WTC11 (cell line): ENCODE results near the gene RNF19B.

Experiments used
- EMX1 ChIP-seq: fragments of 250-450 bp; sonication (Bioruptor Pico); IDR thresholded peaks from 2 replicates; pipeline ENCODE4 v1.8.0; 2021; ENCODE audit warnings: mild to moderate bottlenecking
- NFE2L1 ChIP-seq: sonication (generic); formaldehyde crosslinking; IDR thresholded peaks from 2 replicates; pipeline ENCODE4 v1.8.1; 2023; ENCODE audit warnings: missing genetic modification reagents
- ZNF317 ChIP-seq: sonication (generic); formaldehyde crosslinking; IDR thresholded peaks from 2 replicates; pipeline ENCODE4 v1.8.1; 2023; ENCODE audit warnings: low read depth, mild to moderate bottlenecking, moderate library complexity, missing genetic modification reagents, borderline replicate concordance
- TF ChIP-seq, protein P1 (sequence below): fragments of 200-600 bp; IDR thresholded peaks from 2 replicates; pipeline ENCODE4 v1.8.0; 2022; ENCODE audit warnings: antibody characterized with exemption
- TF ChIP-seq, protein P2 (sequence below): sonication (generic); formaldehyde crosslinking; IDR thresholded peaks from 2 replicates; pipeline ENCODE4 v1.8.1; 2022; ENCODE audit warnings: mild to moderate bottlenecking, moderate library complexity, missing genetic modification reagents
- TF ChIP-seq, protein P3 (sequence below): fragments of 250-450 bp; sonication (Bioruptor Pico); IDR thresholded peaks from 2 replicates; pipeline ENCODE4 v1.9.0; 2021; ENCODE audit warnings: mild to moderate bottlenecking
- TF ChIP-seq, protein P4 (sequence below): sonication (generic); formaldehyde crosslinking; IDR thresholded peaks from 2 replicates; pipeline ENCODE4 v1.8.1; 2023; ENCODE audit warnings: mild to moderate bottlenecking, missing genetic modification reagents
- TF ChIP-seq, protein P5 (sequence below): sonication (generic); formaldehyde crosslinking; IDR thresholded peaks from 2 replicates; pipeline ENCODE4 v1.8.0; 2022; ENCODE audit warnings: mild to moderate bottlenecking, missing genetic modification reagents

DNA sequence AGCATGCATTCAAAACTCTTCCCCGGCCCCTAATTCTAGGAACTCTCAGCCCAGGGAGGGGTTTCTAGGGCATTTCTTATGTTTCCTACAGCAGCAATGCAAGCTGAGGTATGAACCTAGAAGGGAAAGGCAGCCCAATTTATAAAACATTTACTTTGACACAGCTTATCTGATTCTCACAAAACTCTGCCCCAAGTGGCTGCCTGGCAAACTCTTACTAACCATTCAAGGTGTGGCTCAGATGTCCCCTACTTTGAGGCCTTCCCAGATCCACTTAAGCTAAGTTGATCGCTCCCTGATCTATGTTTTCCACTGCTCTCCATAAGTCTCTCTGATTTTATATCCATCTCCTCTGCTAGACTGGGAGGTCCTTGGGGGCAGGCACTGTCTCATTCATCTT, 36.7 kb upstream of the RNF19B start:
- TF ChIP-seq NFE2L1 (CRISPR knock-in tag): no peak
- no peak for TF ChIP-seq ZNF317 (CRISPR knock-in tag)
- TF ChIP-seq, protein P1, sequence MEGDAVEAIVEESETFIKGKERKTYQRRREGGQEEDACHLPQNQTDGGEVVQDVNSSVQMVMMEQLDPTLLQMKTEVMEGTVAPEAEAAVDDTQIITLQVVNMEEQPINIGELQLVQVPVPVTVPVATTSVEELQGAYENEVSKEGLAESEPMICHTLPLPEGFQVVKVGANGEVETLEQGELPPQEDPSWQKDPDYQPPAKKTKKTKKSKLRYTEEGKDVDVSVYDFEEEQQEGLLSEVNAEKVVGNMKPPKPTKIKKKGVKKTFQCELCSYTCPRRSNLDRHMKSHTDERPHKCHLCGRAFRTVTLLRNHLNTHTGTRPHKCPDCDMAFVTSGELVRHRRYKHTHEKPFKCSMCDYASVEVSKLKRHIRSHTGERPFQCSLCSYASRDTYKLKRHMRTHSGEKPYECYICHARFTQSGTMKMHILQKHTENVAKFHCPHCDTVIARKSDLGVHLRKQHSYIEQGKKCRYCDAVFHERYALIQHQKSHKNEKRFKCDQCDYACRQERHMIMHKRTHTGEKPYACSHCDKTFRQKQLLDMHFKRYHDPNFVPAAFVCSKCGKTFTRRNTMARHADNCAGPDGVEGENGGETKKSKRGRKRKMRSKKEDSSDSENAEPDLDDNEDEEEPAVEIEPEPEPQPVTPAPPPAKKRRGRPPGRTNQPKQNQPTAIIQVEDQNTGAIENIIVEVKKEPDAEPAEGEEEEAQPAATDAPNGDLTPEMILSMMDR: no peak
- TF ChIP-seq, protein P2, sequence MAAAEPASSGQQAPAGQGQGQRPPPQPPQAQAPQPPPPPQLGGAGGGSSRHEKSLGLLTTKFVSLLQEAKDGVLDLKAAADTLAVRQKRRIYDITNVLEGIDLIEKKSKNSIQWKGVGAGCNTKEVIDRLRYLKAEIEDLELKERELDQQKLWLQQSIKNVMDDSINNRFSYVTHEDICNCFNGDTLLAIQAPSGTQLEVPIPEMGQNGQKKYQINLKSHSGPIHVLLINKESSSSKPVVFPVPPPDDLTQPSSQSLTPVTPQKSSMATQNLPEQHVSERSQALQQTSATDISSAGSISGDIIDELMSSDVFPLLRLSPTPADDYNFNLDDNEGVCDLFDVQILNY (CRISPR knock-in tag): no peak
- TF ChIP-seq, protein P3, sequence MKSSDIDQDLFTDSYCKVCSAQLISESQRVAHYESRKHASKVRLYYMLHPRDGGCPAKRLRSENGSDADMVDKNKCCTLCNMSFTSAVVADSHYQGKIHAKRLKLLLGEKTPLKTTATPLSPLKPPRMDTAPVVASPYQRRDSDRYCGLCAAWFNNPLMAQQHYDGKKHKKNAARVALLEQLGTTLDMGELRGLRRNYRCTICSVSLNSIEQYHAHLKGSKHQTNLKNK (CRISPR knock-in tag): no peak
- TF ChIP-seq, protein P4, sequence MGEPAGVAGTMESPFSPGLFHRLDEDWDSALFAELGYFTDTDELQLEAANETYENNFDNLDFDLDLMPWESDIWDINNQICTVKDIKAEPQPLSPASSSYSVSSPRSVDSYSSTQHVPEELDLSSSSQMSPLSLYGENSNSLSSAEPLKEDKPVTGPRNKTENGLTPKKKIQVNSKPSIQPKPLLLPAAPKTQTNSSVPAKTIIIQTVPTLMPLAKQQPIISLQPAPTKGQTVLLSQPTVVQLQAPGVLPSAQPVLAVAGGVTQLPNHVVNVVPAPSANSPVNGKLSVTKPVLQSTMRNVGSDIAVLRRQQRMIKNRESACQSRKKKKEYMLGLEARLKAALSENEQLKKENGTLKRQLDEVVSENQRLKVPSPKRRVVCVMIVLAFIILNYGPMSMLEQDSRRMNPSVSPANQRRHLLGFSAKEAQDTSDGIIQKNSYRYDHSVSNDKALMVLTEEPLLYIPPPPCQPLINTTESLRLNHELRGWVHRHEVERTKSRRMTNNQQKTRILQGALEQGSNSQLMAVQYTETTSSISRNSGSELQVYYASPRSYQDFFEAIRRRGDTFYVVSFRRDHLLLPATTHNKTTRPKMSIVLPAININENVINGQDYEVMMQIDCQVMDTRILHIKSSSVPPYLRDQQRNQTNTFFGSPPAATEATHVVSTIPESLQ: no peak
- no peak for TF ChIP-seq EMX1 (CRISPR knock-in tag)
- TF ChIP-seq, protein P5, sequence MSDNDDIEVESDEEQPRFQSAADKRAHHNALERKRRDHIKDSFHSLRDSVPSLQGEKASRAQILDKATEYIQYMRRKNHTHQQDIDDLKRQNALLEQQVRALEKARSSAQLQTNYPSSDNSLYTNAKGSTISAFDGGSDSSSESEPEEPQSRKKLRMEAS (CRISPR knock-in tag): no peak
